Mesothelial cell of epicardium (in vitro differentiated cells): ENCODE data around the gene RAP1A. TPM values are rescaled to one million over a fixed set of nuclear protein-coding genes. Genes with fewer than 3 reads are reported as not detected.
A peak's percentile ranks its signal among the peaks of the same experiment; 100 is the strongest.
"Not testable (repeated sequence)": the region's sequence is repeated elsewhere in the genome, so short reads cannot be mapped to it uniquely, and the experiment has no call there.

ENCODE experiments used
- DNase-seq, 2 experiments: peaks; one replicate each; pipeline ENCODE4 v3.0.0; 2021; ENCODE audit warnings: low spot score in 2 of 2; ENCODE audit not compliant: unreplicated experiment in 2 of 2
- H3K27ac Mint-ChIP-seq: 2 replicates; pipeline ENCODE4 v1.8.0; 2021; ENCODE audit warnings: mixed read lengths
- H3K27me3 Mint-ChIP-seq: 2 replicates; pipeline ENCODE4 v1.8.0; 2021; ENCODE audit warnings: low read depth, mixed read lengths
- H3K36me3 Mint-ChIP-seq: 2 replicates; pipeline ENCODE4 v1.8.0; 2021; ENCODE audit warnings: mixed read lengths
- H3K4me1 Mint-ChIP-seq: 2 replicates; pipeline ENCODE4 v1.8.0; 2021; ENCODE audit warnings: mixed read lengths
- H3K4me3 Mint-ChIP-seq: 2 replicates; pipeline ENCODE4 v1.8.0; 2021; ENCODE audit warnings: mild to moderate bottlenecking, moderate library complexity, mixed read lengths
- H3K9me3 Mint-ChIP-seq: 2 replicates; pipeline ENCODE4 v1.8.0; 2021; ENCODE audit warnings: mixed read lengths
- CTCF ChIP-seq: fragments of 200-600 bp; sonication (generic); IDR thresholded peaks from one replicate; pipeline ENCODE4 v1.5.0; 2021; ENCODE audit warnings: antibody characterized with exemption; ENCODE audit not compliant: unreplicated experiment
- total RNA-seq: library from RNA; stranded (reverse); gene quantifications from 3 replicates; pipeline ENCODE4 v1.2.1, GENCODE V29; 2021

The RAP1A gene
- total RNA-seq, 1 donor from 2014 or later = 28.3 TPM

GRCh38 chr1:111666828-111667227 lies 47.2 kb downstream of the RAP1A start:
- Mint-ChIP-seq H3K36me3 (peaks cover 10% of the 10 kb centered on the region), H3K27me3 (no peaks in the 10 kb centered on the region), H3K27ac (no peak overlapping the region), H3K4me1 (peaks cover 5% of the 10 kb centered on the region), H3K4me3 (no peak overlapping the region), H3K9me3 (peaks cover 8% of the 10 kb centered on the region)
- TF ChIP-seq CTCF = no peak
- DNase-seq = no peak

GRCh38 chr1:111669268-111669667 lies 49.7 kb downstream of the RAP1A start:
- no peak for TF ChIP-seq CTCF
- peaks cover 2% of the 10 kb centered on the region for H3K36me3 Mint-ChIP-seq
- no peak overlapping the region for H3K4me3 Mint-ChIP-seq
- peak overlapping the region; percentile 10 for H3K27ac Mint-ChIP-seq
- H3K27me3 Mint-ChIP-seq = no peaks in the 10 kb centered on the region
- H3K9me3 Mint-ChIP-seq = peaks cover 1% of the 10 kb centered on the region
- H3K4me1 Mint-ChIP-seq = peaks cover 5% of the 10 kb centered on the region
- DNase-seq = no peak

- DNase-seq = no peak
- peaks cover 5% of the 10 kb centered on the region for H3K4me1 Mint-ChIP-seq
- H3K4me3 Mint-ChIP-seq = no peak overlapping the region
- peaks cover 8% of the 10 kb centered on the region for H3K36me3 Mint-ChIP-seq
- no peaks in the 10 kb centered on the region for H3K27me3 Mint-ChIP-seq
- no peak for TF ChIP-seq CTCF
- H3K27ac Mint-ChIP-seq = no peak overlapping the region
- H3K9me3 Mint-ChIP-seq = peaks cover 14% of the 10 kb centered on the region
Observed at GRCh38 chr1:111671852-111672251, 52.3 kb downstream of the RAP1A start.

- peaks cover 16% of the 10 kb centered on the region for H3K9me3 Mint-ChIP-seq
- no peak overlapping the region for H3K4me3 Mint-ChIP-seq
- H3K4me1 Mint-ChIP-seq = peaks cover 5% of the 10 kb centered on the region
- H3K27me3 Mint-ChIP-seq = no peaks in the 10 kb centered on the region
- no peak for DNase-seq
- H3K36me3 Mint-ChIP-seq = peaks cover 10% of the 10 kb centered on the region
- TF ChIP-seq CTCF = no peak
- no peak overlapping the region for H3K27ac Mint-ChIP-seq
Observed at GRCh38 chr1:111672331-111672730, 52.7 kb downstream of the RAP1A start.

- Mint-ChIP-seq H3K4me3 (no peak overlapping the region), H3K9me3 (peaks cover 46% of the 10 kb centered on the region), H3K4me1 (no peaks in the 10 kb centered on the region), H3K36me3 (peaks cover 56% of the 10 kb centered on the region), H3K27me3 (no peaks in the 10 kb centered on the region), H3K27ac (no peak overlapping the region)
- DNase-seq = no peak
- TF ChIP-seq CTCF = no peak
Observed at GRCh38 chr1:111677604-111678003, 58.0 kb downstream of the RAP1A start.

GRCh38 chr1:111679541-111679940 lies 60.0 kb downstream of the RAP1A start:
- TF ChIP-seq CTCF = no peak
- Mint-ChIP-seq H3K36me3 (peaks cover 73% of the 10 kb centered on the region), H3K4me1 (no peaks in the 10 kb centered on the region), H3K9me3 (peaks cover 62% of the 10 kb centered on the region), H3K4me3 (no peak overlapping the region), H3K27me3 (no peaks in the 10 kb centered on the region), H3K27ac (no peak overlapping the region)
- no peak for DNase-seq

GRCh38 chr1:111680212-111680800 lies 60.7 kb downstream of the RAP1A start:
- peaks cover 76% of the 10 kb centered on the region for H3K36me3 Mint-ChIP-seq
- peaks cover 64% of the 10 kb centered on the region for H3K9me3 Mint-ChIP-seq
- not testable (repeated sequence) for DNase-seq, H3K27me3 Mint-ChIP-seq, H3K27ac Mint-ChIP-seq, H3K4me1 Mint-ChIP-seq, H3K4me3 Mint-ChIP-seq

GRCh38 chr1:111685293-111686153 lies 65.9 kb downstream of the RAP1A start:
- H3K27ac Mint-ChIP-seq, H3K4me3 Mint-ChIP-seq: not testable (repeated sequence)
- peaks cover 52% of the 10 kb centered on the region for H3K9me3 Mint-ChIP-seq

More at GRCh38 chr1:111685293-111686153, 65.9 kb downstream of the RAP1A start:
- H3K27me3 Mint-ChIP-seq, H3K4me1 Mint-ChIP-seq, DNase-seq: not testable (repeated sequence)
- peaks cover 48% of the 10 kb centered on the region for H3K36me3 Mint-ChIP-seq
